Measurements from ENCODE around the gene CP. TPM values are rescaled to one million over a fixed set of nuclear protein-coding genes. Genes with fewer than 3 reads are reported as not detected.
A peak's percentile ranks its signal among the peaks of the same experiment; 100 is the strongest.
"Not testable (repeated sequence)": the region's sequence is repeated elsewhere in the genome, so short reads cannot be mapped to it uniquely, and the experiment has no call there.

The CP gene
- polyA plus RNA-seq, 1 experiment = 0.10 TPM

GRCh38 chr3:149231871-149232270 is 10.2 kb upstream of the CP start:
- H3K9me3 ChIP-seq (ENCODE audit: control insufficient read depth, insufficient read depth, low read length) = 0 out of 2 replicates have a peak, but pooled peaks cover 4% of the 10 kb centered on the region
- CTCF ChIA-PET = no interaction called here
- DNase-seq (ENCODE audit: low read depth, low spot score) = no peak
- no peak for TF ChIP-seq CTCF (IDR thresholded peaks at IDR 0.05; ENCODE audit: low read depth, low read length)
- no peak overlapping the region for H3K4me3 ChIP-seq (ENCODE audit: low read depth, low read length)
- no peak overlapping the region for H3K27ac ChIP-seq (ENCODE audit: low read depth, low read length)
- no peaks in the 10 kb centered on the region for H3K27me3 ChIP-seq (ENCODE audit: control insufficient read depth, insufficient read depth, low read length)
- POLR2A ChIA-PET = no interaction called here

- ChIA-PET CTCF (no interaction called here), POLR2A (no interaction called here)
- no peak for TF ChIP-seq CTCF (IDR thresholded peaks at IDR 0.05; ENCODE audit: low read depth, low read length)
- Histone ChIP-seq H3K9me3 (ENCODE audit: control insufficient read depth, insufficient read depth, low read length) (0 out of 2 replicates have a peak, but pooled peaks cover 4% of the 10 kb centered on the region), H3K27ac (ENCODE audit: low read depth, low read length) (no peak overlapping the region), H3K4me3 (ENCODE audit: low read depth, low read length) (no peak overlapping the region), H3K27me3 (ENCODE audit: control insufficient read depth, insufficient read depth, low read length) (no peaks in the 10 kb centered on the region)
- no peak for DNase-seq (ENCODE audit: low read depth, low spot score)
Observed at GRCh38 chr3:149227591-149228268, 6.1 kb upstream of the CP start.

GRCh38 chr3:149226776-149227175 is 5.1 kb upstream of the CP start:
- ChIA-PET POLR2A (no interaction called here), CTCF (no interaction called here)
- Histone ChIP-seq H3K27ac (ENCODE audit: low read depth, low read length) (no peak overlapping the region), H3K4me3 (ENCODE audit: low read depth, low read length) (no peak overlapping the region), H3K27me3 (ENCODE audit: control insufficient read depth, insufficient read depth, low read length) (no peaks in the 10 kb centered on the region), H3K9me3 (ENCODE audit: control insufficient read depth, insufficient read depth, low read length) (0 out of 2 replicates have a peak, but pooled peaks cover 4% of the 10 kb centered on the region)
- no peak for DNase-seq (ENCODE audit: low read depth, low spot score)
- TF ChIP-seq CTCF (IDR thresholded peaks at IDR 0.05; ENCODE audit: low read depth, low read length) = no peak

GRCh38 chr3:149224736-149225594 is 3.3 kb upstream of the CP start:
- POLR2A ChIA-PET = interaction anchor here (0.7 kb wide), 1 partner anchor 1095 kb away, joined by 9 read pairs; no protein-coding TSS in a partner anchor
- TF ChIP-seq CTCF (IDR thresholded peaks at IDR 0.05; ENCODE audit: low read depth, low read length) = no peak
- Histone ChIP-seq H3K4me3 (ENCODE audit: low read depth, low read length) (peak overlapping the region; percentile 55), H3K27ac (ENCODE audit: low read depth, low read length) (peak overlapping the region; percentile 80), H3K27me3 (ENCODE audit: control insufficient read depth, insufficient read depth, low read length) (no peaks in the 10 kb centered on the region), H3K9me3 (ENCODE audit: control insufficient read depth, insufficient read depth, low read length) (0 out of 2 replicates have a peak, but pooled peaks cover 4% of the 10 kb centered on the region)
- CTCF ChIA-PET = no interaction called here
- DNase-seq (ENCODE audit: low read depth, low spot score) = peak; percentile 43

GRCh38 chr3:149223461-149223820 is 1.8 kb upstream of the CP start:
- H3K27ac ChIP-seq (ENCODE audit: low read depth, low read length) = no peak overlapping the region
- no peak for DNase-seq (ENCODE audit: low read depth, low spot score)
- TF ChIP-seq CTCF (IDR thresholded peaks at IDR 0.05; ENCODE audit: low read depth, low read length) = no peak
- H3K4me3 ChIP-seq (ENCODE audit: low read depth, low read length) = no peak overlapping the region
- ChIA-PET CTCF (no interaction called here), POLR2A (no interaction called here)
- H3K27me3 ChIP-seq (ENCODE audit: control insufficient read depth, insufficient read depth, low read length) = no peaks in the 10 kb centered on the region
- H3K9me3 ChIP-seq (ENCODE audit: control insufficient read depth, insufficient read depth, low read length) = 0 out of 2 replicates have a peak, but pooled peaks cover 4% of the 10 kb centered on the region

GRCh38 chr3:149219380-149220121 is 2.1 kb downstream of the CP start:
- H3K27me3 ChIP-seq (ENCODE audit: control insufficient read depth, insufficient read depth, low read length); CTCF ChIA-PET; H3K4me3 ChIP-seq (ENCODE audit: low read depth, low read length); DNase-seq (ENCODE audit: low read depth, low spot score); H3K27ac ChIP-seq (ENCODE audit: low read depth, low read length); H3K9me3 ChIP-seq (ENCODE audit: control insufficient read depth, insufficient read depth, low read length); POLR2A ChIA-PET: not testable (repeated sequence)

All from AG04450 (cell line).